Mammary epithelial cell (primary cell): Measurements from ENCODE around the gene DYNC2H1.

ENCODE experiments used
- EZH2 ChIP-seq: IDR thresholded peaks from 2 replicates; pipeline ENCODE4 v1.6.1; 2012; ENCODE audit warnings: low read length, inconsistent platforms, borderline replicate concordance
- TF ChIP-seq, protein P1 (sequence below), 2 donors: IDR thresholded peaks in 1 of 2; conservative IDR thresholded peaks in 1 of 2; 2 replicates each; pipeline ENCODE4 v1.5.1; 2011 to 2012; ENCODE audit warnings: inconsistent platforms in 2 of 2, low read length in 2 of 2, mild to moderate bottlenecking in 2 of 2, control low read depth in 1 of 2, low read depth in 1 of 2; ENCODE audit not compliant: insufficient read depth in 1 of 2; ENCODE audit errors: extremely low read depth in 1 of 2

DNA sequence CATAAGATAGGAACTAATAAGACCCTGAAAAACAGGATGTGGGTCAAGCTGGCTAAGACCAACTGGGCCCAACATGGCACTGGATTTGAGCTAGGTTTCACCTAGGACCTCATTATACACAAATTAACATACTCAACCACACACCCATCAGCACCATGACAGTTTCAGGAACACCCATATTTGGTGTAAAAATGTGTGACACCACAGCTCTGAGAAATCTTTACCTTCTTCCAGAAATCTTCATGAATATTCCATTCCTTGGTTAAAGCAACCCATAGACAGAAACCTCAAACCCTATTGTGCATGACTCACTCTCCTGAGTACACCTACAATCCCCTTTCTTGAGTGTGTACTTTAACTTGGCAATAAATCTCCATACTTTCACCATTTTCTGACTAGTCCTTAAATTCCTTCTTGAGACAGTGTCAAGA is 378.8 kb downstream of the DYNC2H1 start:
- TF ChIP-seq, protein P1, sequence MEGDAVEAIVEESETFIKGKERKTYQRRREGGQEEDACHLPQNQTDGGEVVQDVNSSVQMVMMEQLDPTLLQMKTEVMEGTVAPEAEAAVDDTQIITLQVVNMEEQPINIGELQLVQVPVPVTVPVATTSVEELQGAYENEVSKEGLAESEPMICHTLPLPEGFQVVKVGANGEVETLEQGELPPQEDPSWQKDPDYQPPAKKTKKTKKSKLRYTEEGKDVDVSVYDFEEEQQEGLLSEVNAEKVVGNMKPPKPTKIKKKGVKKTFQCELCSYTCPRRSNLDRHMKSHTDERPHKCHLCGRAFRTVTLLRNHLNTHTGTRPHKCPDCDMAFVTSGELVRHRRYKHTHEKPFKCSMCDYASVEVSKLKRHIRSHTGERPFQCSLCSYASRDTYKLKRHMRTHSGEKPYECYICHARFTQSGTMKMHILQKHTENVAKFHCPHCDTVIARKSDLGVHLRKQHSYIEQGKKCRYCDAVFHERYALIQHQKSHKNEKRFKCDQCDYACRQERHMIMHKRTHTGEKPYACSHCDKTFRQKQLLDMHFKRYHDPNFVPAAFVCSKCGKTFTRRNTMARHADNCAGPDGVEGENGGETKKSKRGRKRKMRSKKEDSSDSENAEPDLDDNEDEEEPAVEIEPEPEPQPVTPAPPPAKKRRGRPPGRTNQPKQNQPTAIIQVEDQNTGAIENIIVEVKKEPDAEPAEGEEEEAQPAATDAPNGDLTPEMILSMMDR (conservative IDR thresholded peaks at IDR 0.05 in 1 of 2, IDR thresholded peaks at IDR 0.05 in 1 of 2; ENCODE audit: extremely low read depth in 1 of 2, insufficient read depth in 1 of 2, low read depth in 1 of 2, low read length in 2 of 2) = no peak
- TF ChIP-seq EZH2 = no peak
